CD4-positive, CD25-positive, alpha-beta regulatory T cell (primary cell): ENCODE data around the gene CES3. TPM values are rescaled to one million over a fixed set of nuclear protein-coding genes. Genes with fewer than 3 reads are reported as not detected.

Experiments used
- ATAC-seq, 2 donors: fragments of 150-1000 bp; cut with Tn5 transposase; one replicate each; pipeline ENCODE4 v1.10.0; 2021; ENCODE audit warnings: low read depth in 2 of 2, moderate number of reproducible peaks in 2 of 2, moderate library complexity in 1 of 2
- DNase-seq, 3 donors: peaks; one replicate each; pipeline versions ENCODE4 v3.0.0 to v3.0.0-alpha.2; 2012 to 2022; ENCODE audit warnings: mixed read lengths in 1 of 3
- H3K27ac ChIP-seq: one replicate; pipeline ENCODE4 v1.7.0; 2013; ENCODE audit warnings: mild to moderate bottlenecking, low read length; ENCODE audit not compliant: insufficient read depth, poor library complexity, severe bottlenecking
- H3K27me3 ChIP-seq: one replicate; pipeline ENCODE4 v1.7.0; 2013; ENCODE audit warnings: low read length; ENCODE audit not compliant: control insufficient read depth, insufficient read depth
- H3K36me3 ChIP-seq: one replicate; pipeline ENCODE4 v1.7.0; 2013; ENCODE audit warnings: mild to moderate bottlenecking, low read length, moderate library complexity; ENCODE audit not compliant: control insufficient read depth, insufficient read depth
- H3K4me1 ChIP-seq: 2 replicates; pipeline ENCODE4 v1.7.0; 2013; ENCODE audit warnings: mild to moderate bottlenecking, low read length; ENCODE audit not compliant: insufficient read depth, control insufficient read depth, poor library complexity, severe bottlenecking
- H3K4me3 ChIP-seq: one replicate; pipeline ENCODE4 v1.7.0; 2013; ENCODE audit warnings: low read depth, mild to moderate bottlenecking, low read length, moderate library complexity
- H3K9me3 ChIP-seq, 2 experiments: 1 replicate in 1 of 2; 2 replicates in 1 of 2; pipeline ENCODE4 v1.7.0; 2013; ENCODE audit warnings: low read length in 2 of 2, mild to moderate bottlenecking in 1 of 2, moderate library complexity in 1 of 2; ENCODE audit not compliant: control insufficient read depth in 2 of 2
- H3K27ac Mint-ChIP-seq, 3 donors: one replicate each; pipeline ENCODE4 v1.8.0; 2020 to 2022; ENCODE audit warnings: mild to moderate bottlenecking in 3 of 3, mixed read lengths in 3 of 3, moderate library complexity in 2 of 3
- H3K27me3 Mint-ChIP-seq: one replicate; pipeline ENCODE4 v1.8.0; 2022; ENCODE audit warnings: mild to moderate bottlenecking, mixed read lengths
- H3K36me3 Mint-ChIP-seq: one replicate; pipeline ENCODE4 v1.8.0; 2020; ENCODE audit warnings: mixed read lengths
- H3K4me1 Mint-ChIP-seq, 4 donors: one replicate each; pipeline ENCODE4 v1.8.0; 2020 to 2022; ENCODE audit warnings: mixed read lengths in 4 of 4, mild to moderate bottlenecking in 1 of 4
- H3K4me3 Mint-ChIP-seq, 4 donors: one replicate each; pipeline ENCODE4 v1.8.0; 2020 to 2022; ENCODE audit warnings: mild to moderate bottlenecking in 4 of 4, mixed read lengths in 4 of 4, moderate library complexity in 3 of 4
- H3K9me3 Mint-ChIP-seq, 7 donors: one replicate each; pipeline ENCODE4 v1.8.0; 2020 to 2022; ENCODE audit warnings: mixed read lengths in 7 of 7, mild to moderate bottlenecking in 3 of 7, moderate library complexity in 2 of 7
- polyA plus RNA-seq, 4 donors: library from polyadenylated mRNA; unstranded; fragments of 300-500 nt; fragmentation: Illumina TruSeq; gene quantifications; one replicate each; pipeline ENCODE4 v1.2.3, GENCODE V29; 2021
- total RNA-seq: library from RNA; stranded (reverse); gene quantifications from one replicate; pipeline ENCODE4 v1.2.3, GENCODE V29; 2022

CES3 gene
- total and polyA plus RNA-seq, 5 donors from 2014 or later, result 0.10 to 0.74 (median 0.27) TPM

DNA sequence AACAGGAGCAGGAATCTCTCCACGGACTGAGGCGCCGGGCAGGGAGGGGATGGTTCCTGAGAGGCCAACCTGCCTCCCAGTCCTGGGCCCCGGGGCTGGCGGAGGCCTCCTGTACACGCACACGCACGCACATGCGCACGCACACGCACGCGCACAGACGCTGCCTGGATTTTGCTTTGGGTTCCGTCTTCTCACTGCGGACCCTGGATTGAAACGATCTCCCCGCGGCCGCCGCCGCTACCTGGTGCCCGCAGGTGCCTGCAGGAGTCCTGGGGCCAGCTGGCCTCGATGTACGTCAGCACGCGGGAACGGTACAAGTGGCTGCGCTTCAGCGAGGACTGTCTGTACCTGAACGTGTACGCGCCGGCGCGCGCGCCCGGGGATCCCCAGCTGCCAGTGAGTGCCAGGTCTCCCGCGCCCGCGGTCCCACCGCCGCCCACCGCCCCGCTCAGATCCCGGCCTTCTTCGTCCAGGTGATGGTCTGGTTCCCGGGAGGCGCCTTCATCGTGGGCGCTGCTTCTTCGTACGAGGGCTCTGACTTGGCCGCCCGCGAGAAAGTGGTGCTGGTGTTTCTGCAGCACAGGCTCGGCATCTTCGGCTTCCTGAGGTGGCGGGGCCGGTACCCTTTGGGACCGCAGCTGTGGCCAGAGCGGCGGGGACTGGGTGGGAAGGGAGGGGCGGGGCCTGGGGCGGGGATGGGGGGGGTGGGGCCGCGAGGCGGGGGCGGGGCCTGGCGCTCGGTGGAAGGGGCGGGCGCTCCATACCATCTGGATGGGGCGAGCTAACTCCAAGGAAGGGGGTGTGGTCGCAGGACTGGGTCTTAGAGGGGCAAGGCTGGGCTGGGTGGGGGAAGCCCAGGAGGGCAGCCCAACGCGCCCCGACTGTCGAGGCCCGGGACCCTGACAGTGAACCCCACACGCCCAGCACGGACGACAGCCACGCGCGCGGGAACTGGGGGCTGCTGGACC lies 39.6 kb downstream of the CES3 start:
- peak; percentile 61 to 66 for ATAC-seq
- Mint-ChIP-seq H3K36me3 (no peaks in the 10 kb centered on the region), H3K4me1 (peaks cover 0 to 25% (median 14%) of the 10 kb centered on the region in 4 donors), H3K4me3 (peak overlapping the region; percentile 68 to 89 (median 86)), H3K27ac (peak overlapping the region; percentile 64 to 90 (median 87)), H3K27me3 (no peaks in the 10 kb centered on the region), H3K9me3 (no peaks in the 10 kb centered on the region)
- H3K36me3 ChIP-seq, result no peaks in the 10 kb centered on the region
- H3K27me3 ChIP-seq, result no peaks in the 10 kb centered on the region
- H3K27ac ChIP-seq, result no peak overlapping the region
- H3K9me3 ChIP-seq, result no peaks in the 10 kb centered on the region
- DNase-seq, result peak; percentile 42 to 76 (median 52)
- peak overlapping the region; percentile 41 for H3K4me3 ChIP-seq
- H3K4me1 ChIP-seq, result peaks cover 16% of the 10 kb centered on the region

DNA sequence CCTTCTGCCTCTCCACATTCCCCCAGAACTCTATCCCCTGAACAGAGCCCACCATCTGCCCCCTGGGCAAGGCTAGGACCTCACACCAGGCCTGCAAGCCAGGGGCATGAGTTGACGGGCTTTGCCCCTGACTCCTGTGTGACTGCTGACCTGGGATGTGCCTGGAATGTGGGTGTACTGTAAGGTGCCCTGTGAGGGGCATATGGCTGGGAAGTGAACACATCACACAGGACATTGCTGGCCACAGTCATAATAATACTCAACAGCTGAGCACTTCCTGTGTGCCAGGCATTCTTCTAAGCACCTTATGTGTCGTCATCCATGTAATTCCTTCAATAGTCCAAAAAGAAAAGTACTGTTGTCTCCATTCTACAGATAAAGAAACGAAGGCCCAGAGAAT lies 40.7 kb downstream of the CES3 start:
- Histone ChIP-seq H3K9me3 (no peaks in the 10 kb centered on the region), H3K36me3 (no peaks in the 10 kb centered on the region), H3K4me3 (peak overlapping the region; percentile 19), H3K4me1 (peaks cover 16% of the 10 kb centered on the region), H3K27ac (no peak overlapping the region), H3K27me3 (no peaks in the 10 kb centered on the region)
- Mint-ChIP-seq H3K36me3 (no peaks in the 10 kb centered on the region), H3K27me3 (no peaks in the 10 kb centered on the region), H3K4me1 (peaks cover 0 to 25% (median 14%) of the 10 kb centered on the region in 4 donors), H3K27ac (peak overlapping the region in 1 of 3 donors; percentile 56), H3K4me3 (peak overlapping the region; percentile 62 to 78 (median 66)), H3K9me3 (no peaks in the 10 kb centered on the region)
- ATAC-seq (no peak), DNase-seq (no peak)

DNA sequence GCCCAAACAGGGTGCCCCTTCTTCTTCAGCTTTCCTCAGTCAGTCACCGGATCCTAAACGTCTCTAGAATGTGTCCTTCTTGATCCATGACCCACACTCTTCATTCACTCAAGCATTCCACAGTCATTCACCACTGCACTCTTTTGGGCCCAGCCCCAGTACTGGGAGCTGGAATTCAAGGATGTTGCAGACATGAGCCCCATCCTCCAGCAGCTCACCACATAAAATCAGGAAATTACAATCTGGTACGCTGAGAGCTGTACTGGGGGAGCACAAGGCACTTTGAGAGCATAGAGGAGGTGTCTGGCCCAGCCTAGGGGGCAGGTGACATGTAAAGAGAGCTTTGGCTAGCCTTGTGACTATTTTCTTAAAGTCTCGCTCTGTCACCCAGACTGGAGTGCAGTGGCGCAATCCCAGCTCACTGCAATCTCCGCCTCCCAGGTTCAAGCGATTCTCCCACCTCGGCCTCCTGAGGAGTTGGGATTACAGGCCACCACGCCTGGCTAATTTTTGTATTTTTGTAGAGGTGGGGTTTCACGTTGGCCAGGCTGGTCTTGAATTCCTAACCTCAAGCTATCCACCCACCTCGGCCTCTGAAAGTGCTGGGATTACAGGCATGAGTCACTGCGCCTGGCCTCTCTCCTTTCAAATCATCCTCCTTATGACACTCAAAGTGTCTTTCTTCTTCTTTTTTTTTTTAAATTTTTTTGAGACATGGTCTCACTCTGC lies 46.0 kb downstream of the CES3 start:
- Mint-ChIP-seq H3K36me3 (no peaks in the 10 kb centered on the region), H3K4me3 (no peak overlapping the region), H3K27ac (no peak overlapping the region), H3K27me3 (no peaks in the 10 kb centered on the region), H3K9me3 (no peaks in the 10 kb centered on the region), H3K4me1 (peaks cover 0 to 8% (median 4%) of the 10 kb centered on the region in 4 donors)
- Histone ChIP-seq H3K27ac (no peak overlapping the region), H3K4me1 (peaks cover under 1% of the 10 kb centered on the region), H3K36me3 (no peaks in the 10 kb centered on the region), H3K9me3 (no peaks in the 10 kb centered on the region), H3K4me3 (no peak overlapping the region), H3K27me3 (no peaks in the 10 kb centered on the region)
- DNase-seq (no peak), ATAC-seq (no peak)

DNA sequence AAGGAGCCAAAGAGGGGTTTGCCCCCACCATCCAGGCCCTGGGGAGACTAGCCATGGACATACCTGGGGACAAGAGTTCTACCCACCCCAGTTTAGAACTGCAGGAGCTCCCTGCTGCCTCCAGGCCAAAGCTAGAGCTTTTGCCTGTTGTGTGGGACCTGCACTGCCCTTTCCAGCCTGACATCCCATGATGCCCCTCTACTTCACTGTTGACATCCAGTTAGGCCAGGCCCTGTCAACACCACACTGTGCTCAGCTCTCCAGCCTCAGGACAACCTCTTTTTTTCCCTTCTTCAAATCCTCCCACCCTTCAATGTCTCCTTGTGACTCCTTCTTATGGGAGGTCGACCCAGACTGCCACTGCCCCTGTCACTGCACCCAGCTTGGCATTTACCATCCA lies 48.1 kb downstream of the CES3 start:
- Histone ChIP-seq H3K4me1 (peaks cover 10% of the 10 kb centered on the region), H3K27ac (no peak overlapping the region), H3K9me3 (no peaks in the 10 kb centered on the region), H3K36me3 (no peaks in the 10 kb centered on the region), H3K4me3 (no peak overlapping the region), H3K27me3 (no peaks in the 10 kb centered on the region)
- H3K4me1 Mint-ChIP-seq, result peaks cover 0 to 12% (median 4%) of the 10 kb centered on the region in 4 donors
- H3K4me3 Mint-ChIP-seq, result no peak overlapping the region
- peak overlapping the region in 2 of 3 donors; percentile 20 to 36 for H3K27ac Mint-ChIP-seq
- no peaks in the 10 kb centered on the region for H3K36me3 Mint-ChIP-seq
- no peak for DNase-seq
- no peaks in the 10 kb centered on the region for H3K9me3 Mint-ChIP-seq
- no peak for ATAC-seq
- H3K27me3 Mint-ChIP-seq, result no peaks in the 10 kb centered on the region

DNA sequence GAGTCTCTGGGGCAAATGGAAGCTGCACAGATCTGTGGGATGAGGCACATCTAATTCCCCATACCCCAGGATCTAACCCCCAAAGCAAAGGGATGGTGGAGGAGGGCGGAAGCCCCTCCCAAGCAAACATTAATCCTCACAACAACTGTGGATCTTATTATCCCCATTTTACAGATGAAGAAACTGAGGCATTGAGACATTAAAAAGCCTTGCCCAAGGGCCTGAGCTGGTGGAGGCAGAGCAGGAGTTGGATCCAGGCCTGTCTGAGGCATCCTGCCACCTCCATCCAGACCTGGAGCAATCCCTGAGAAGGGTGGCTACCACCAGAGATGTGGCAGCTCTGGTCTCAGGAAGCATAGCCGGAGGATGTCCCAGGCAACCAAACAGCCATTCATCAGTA lies 50.2 kb downstream of the CES3 start:
- Mint-ChIP-seq H3K4me1 (peaks cover 0 to 12% (median 7%) of the 10 kb centered on the region in 4 donors), H3K36me3 (no peaks in the 10 kb centered on the region), H3K9me3 (no peaks in the 10 kb centered on the region), H3K4me3 (no peak overlapping the region), H3K27me3 (no peaks in the 10 kb centered on the region), H3K27ac (no peak overlapping the region)
- ATAC-seq (no peak), DNase-seq (no peak)
- Histone ChIP-seq H3K36me3 (no peaks in the 10 kb centered on the region), H3K4me1 (peaks cover 20% of the 10 kb centered on the region), H3K4me3 (no peak overlapping the region), H3K27me3 (no peaks in the 10 kb centered on the region), H3K27ac (no peak overlapping the region), H3K9me3 (no peaks in the 10 kb centered on the region)

DNA sequence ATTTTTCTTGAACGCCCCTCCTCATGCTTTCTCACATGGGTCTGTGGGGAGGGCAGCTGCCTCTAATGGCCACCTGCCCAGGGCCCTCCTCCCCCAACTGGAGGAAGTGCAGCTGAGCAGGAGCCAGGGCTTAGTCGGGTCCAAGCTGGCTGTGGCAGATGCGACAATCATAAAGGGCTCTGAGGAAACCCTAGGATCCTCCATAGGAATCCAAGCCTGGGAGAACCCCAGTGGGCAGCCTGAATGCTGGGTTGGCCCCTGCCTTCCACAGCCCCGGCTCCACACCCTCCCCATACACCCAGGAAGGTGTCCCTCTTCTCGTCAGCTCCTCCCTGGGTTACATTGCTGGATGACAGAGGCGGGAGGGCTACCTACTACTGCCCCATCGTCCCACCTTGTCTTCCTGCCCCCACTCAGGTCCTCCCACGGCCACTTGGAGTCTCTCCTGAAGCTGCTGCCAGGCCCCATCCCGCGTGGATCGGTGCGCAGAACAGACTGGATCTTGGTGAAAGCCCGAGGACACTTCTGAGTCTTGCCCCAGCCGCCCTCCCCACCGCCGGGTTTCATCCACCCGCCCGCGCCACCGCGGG lies 52.3 kb downstream of the CES3 start:
- ATAC-seq (no peak), DNase-seq (peak in 1 of 3 donors; percentile 46)
- peak overlapping the region; percentile 56 to 76 (median 66) for H3K4me3 Mint-ChIP-seq
- no peaks in the 10 kb centered on the region for H3K36me3 Mint-ChIP-seq
- peak overlapping the region; percentile 25 to 54 (median 52) for H3K27ac Mint-ChIP-seq
- H3K36me3 ChIP-seq, result no peaks in the 10 kb centered on the region
- H3K27me3 Mint-ChIP-seq, result no peaks in the 10 kb centered on the region
- H3K27ac ChIP-seq, result no peak overlapping the region
- H3K4me1 Mint-ChIP-seq, result peaks cover 0 to 18% (median 7%) of the 10 kb centered on the region in 4 donors
- peaks cover 20% of the 10 kb centered on the region for H3K4me1 ChIP-seq
- no peaks in the 10 kb centered on the region for H3K9me3 Mint-ChIP-seq
- peak overlapping the region; percentile 37 for H3K4me3 ChIP-seq
- H3K9me3 ChIP-seq, result no peaks in the 10 kb centered on the region
- no peaks in the 10 kb centered on the region for H3K27me3 ChIP-seq

DNA sequence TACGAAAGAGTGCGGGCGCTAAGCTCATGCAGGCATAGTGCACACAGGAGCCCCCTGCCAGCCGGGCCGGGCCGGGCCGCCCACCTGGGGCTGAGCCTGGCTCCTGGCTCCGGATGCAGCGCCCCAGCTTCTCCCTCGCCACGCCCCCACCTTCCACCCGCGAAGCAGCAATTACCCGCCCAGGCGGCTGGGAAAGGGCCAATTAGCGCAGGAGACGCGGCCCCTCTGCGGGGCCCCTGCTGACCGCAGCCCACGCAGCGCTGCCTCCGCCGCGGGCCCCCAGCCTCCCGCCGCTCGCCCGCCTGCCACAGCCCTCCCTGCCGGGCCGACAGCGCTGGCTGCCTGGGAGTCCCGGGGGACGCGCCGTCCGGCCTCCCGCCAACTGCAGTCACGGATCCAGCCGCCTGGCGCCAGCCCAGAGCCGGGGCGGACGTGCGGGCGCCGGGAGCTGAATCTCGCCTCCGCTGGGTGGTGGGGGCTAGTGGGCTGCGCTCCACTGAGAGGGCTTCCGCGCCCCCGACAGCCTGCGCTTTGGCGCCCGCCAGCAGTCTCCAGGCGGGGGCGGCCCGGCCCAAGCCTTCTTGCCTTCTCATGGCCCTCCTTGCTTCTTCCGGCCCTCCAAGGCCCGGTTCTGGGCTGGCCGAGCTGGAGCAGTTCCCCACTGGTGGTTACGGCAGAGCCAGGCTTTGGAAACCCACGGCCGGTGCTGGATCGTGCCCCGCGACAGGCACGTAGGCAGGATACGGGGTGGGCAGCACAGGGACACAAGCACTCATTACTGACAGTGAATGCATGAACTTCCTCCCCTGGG lies 53.0 kb downstream of the CES3 start:
- Mint-ChIP-seq H3K27me3 (no peaks in the 10 kb centered on the region), H3K4me3 (peak overlapping the region; percentile 75 to 92 (median 88)), H3K36me3 (no peaks in the 10 kb centered on the region), H3K27ac (peak overlapping the region in 2 of 3 donors; percentile 54 to 56), H3K4me1 (peaks cover 0 to 18% (median 7%) of the 10 kb centered on the region in 4 donors), H3K9me3 (no peaks in the 10 kb centered on the region)
- ATAC-seq (peak; percentile 42 to 51), DNase-seq (peak; percentile 64 to 90 (median 74))
- no peak overlapping the region for H3K4me3 ChIP-seq
- H3K36me3 ChIP-seq, result no peaks in the 10 kb centered on the region
- H3K9me3 ChIP-seq, result no peaks in the 10 kb centered on the region
- H3K27ac ChIP-seq, result no peak overlapping the region
- peaks cover 20% of the 10 kb centered on the region for H3K4me1 ChIP-seq
- no peaks in the 10 kb centered on the region for H3K27me3 ChIP-seq
